Parathyroid adenoma (tissue), 2 donors: ENCODE results near the gene KSR1.

Experiments used
- H2AFZ ChIP-seq: fragments of 300-600 bp; sonication (generic); one replicate; pipeline ENCODE4 v1.7.0; 2017; ENCODE audit warnings: antibody characterized with exemption, mild to moderate bottlenecking
- H3K27ac ChIP-seq: fragments of 300-600 bp; sonication (generic); one replicate; pipeline ENCODE4 v1.7.0; 2017
- H3K27me3 ChIP-seq: fragments of 300-600 bp; sonication (generic); one replicate; pipeline ENCODE4 v1.7.0; 2017; ENCODE audit warnings: low read length; ENCODE audit not compliant: control insufficient read depth, insufficient read depth
- H3K36me3 ChIP-seq: fragments of 300-600 bp; sonication (generic); one replicate; pipeline ENCODE4 v1.7.0; 2017; ENCODE audit warnings: low read length; ENCODE audit not compliant: control insufficient read depth, insufficient read depth
- H3K4me1 ChIP-seq: fragments of 300-600 bp; sonication (generic); one replicate; pipeline ENCODE4 v1.7.0; 2017; ENCODE audit warnings: control low read depth
- H3K4me2 ChIP-seq: fragments of 300-600 bp; sonication (generic); one replicate; pipeline ENCODE4 v1.7.0; 2017; ENCODE audit warnings: low read length
- H3K4me3 ChIP-seq: fragments of 300-600 bp; sonication (generic); one replicate; pipeline ENCODE4 v1.7.0; 2017; ENCODE audit warnings: low read depth, low read length
- H3K79me2 ChIP-seq: fragments of 300-600 bp; sonication (generic); one replicate; pipeline ENCODE4 v1.7.0; 2017; ENCODE audit warnings: control low read depth
- H3K9ac ChIP-seq: fragments of 300-600 bp; sonication (generic); one replicate; pipeline ENCODE4 v1.7.0; 2017; ENCODE audit warnings: mild to moderate bottlenecking
- H3K9me3 ChIP-seq: fragments of 300-600 bp; sonication (generic); one replicate; pipeline ENCODE4 v1.7.0; 2017; ENCODE audit warnings: low read length; ENCODE audit not compliant: control insufficient read depth
- TF ChIP-seq, protein P1 (sequence below): fragments of 300-600 bp; sonication (generic); IDR thresholded peaks from one replicate; pipeline ENCODE4 v1.7.0; 2017; ENCODE audit warnings: antibody characterized with exemption, mild to moderate bottlenecking
- donor health status: primary hyperparathyroidism.

The KSR1 gene

DNA sequence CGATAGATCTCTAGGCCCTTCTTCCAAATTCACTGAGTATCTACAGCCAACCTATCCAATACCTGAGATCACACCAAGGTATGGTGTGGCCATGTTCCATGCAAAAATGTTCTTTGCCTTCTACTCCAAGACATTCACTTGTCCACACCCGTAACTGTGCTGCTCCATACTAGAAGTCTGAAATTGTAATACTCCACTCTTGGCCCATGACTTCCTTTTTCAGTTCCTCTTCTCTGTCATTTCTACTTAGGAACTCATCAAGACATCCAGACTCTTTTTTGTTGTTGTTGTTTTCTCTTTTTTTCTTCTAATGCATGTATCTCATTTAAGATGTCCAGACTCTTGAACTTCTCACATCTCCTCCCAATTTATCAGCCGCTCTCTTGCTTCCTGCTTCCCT lies 42.5 kb upstream of the KSR1 start:
- H2AFZ ChIP-seq: no peak overlapping the region
- no peak overlapping the region for H3K27ac ChIP-seq
- H3K9me3 ChIP-seq: no peaks in the 10 kb centered on the region
- H3K4me2 ChIP-seq: no peak overlapping the region
- no peak overlapping the region for H3K9ac ChIP-seq
- no peak overlapping the region for H3K4me3 ChIP-seq
- no peaks in the 10 kb centered on the region for H3K27me3 ChIP-seq
- no peaks in the 10 kb centered on the region for H3K4me1 ChIP-seq
- no peaks in the 10 kb centered on the region for H3K36me3 ChIP-seq
- H3K79me2 ChIP-seq: no peaks in the 10 kb centered on the region
- TF ChIP-seq, protein P1, sequence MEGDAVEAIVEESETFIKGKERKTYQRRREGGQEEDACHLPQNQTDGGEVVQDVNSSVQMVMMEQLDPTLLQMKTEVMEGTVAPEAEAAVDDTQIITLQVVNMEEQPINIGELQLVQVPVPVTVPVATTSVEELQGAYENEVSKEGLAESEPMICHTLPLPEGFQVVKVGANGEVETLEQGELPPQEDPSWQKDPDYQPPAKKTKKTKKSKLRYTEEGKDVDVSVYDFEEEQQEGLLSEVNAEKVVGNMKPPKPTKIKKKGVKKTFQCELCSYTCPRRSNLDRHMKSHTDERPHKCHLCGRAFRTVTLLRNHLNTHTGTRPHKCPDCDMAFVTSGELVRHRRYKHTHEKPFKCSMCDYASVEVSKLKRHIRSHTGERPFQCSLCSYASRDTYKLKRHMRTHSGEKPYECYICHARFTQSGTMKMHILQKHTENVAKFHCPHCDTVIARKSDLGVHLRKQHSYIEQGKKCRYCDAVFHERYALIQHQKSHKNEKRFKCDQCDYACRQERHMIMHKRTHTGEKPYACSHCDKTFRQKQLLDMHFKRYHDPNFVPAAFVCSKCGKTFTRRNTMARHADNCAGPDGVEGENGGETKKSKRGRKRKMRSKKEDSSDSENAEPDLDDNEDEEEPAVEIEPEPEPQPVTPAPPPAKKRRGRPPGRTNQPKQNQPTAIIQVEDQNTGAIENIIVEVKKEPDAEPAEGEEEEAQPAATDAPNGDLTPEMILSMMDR: no peak

GRCh38 chr17:27414271-27414670 lies 42.0 kb upstream of the KSR1 start:
- Histone ChIP-seq H2AFZ (no peak overlapping the region), H3K36me3 (no peaks in the 10 kb centered on the region), H3K27me3 (no peaks in the 10 kb centered on the region), H3K9ac (no peak overlapping the region), H3K4me2 (no peak overlapping the region), H3K4me1 (no peaks in the 10 kb centered on the region), H3K27ac (no peak overlapping the region), H3K4me3 (no peak overlapping the region), H3K79me2 (no peaks in the 10 kb centered on the region), H3K9me3 (no peaks in the 10 kb centered on the region)
- TF ChIP-seq, protein P1: no peak

DNA sequence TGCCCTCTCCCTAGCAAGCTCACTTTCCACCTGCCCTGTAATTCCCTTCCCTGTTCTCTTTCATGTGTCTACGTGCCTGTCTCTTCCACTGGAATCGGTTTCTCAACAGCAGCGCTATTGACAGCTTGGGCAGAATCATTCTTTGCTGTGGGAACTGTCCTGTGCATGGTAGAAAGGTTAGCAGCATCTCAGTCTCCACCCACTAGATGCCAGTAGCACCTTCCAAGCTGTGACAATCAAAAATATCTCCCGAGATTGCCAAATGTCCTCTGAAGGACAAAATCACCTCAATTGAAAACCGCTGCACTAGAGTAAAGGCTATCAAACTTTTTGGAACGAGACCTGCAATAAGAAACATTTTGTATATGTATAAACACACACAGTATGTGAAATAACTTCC lies 41.6 kb upstream of the KSR1 start:
- Histone ChIP-seq H3K4me3 (no peak overlapping the region), H3K9ac (no peak overlapping the region), H3K36me3 (no peaks in the 10 kb centered on the region), H3K27me3 (no peaks in the 10 kb centered on the region), H3K4me1 (no peaks in the 10 kb centered on the region), H2AFZ (no peak overlapping the region), H3K9me3 (no peaks in the 10 kb centered on the region), H3K27ac (no peak overlapping the region), H3K4me2 (no peak overlapping the region), H3K79me2 (no peaks in the 10 kb centered on the region)
- TF ChIP-seq, protein P1: peak; percentile 15

GRCh38 chr17:27415120-27415795 lies 41.0 kb upstream of the KSR1 start:
- Histone ChIP-seq H3K9me3 (no peaks in the 10 kb centered on the region), H2AFZ (no peak overlapping the region), H3K4me1 (no peaks in the 10 kb centered on the region), H3K36me3 (no peaks in the 10 kb centered on the region), H3K4me2 (no peak overlapping the region), H3K4me3 (no peak overlapping the region), H3K27me3 (no peaks in the 10 kb centered on the region), H3K9ac (no peak overlapping the region), H3K27ac (no peak overlapping the region), H3K79me2 (no peaks in the 10 kb centered on the region)
- TF ChIP-seq, protein P1: no peak
